ENCODE data around the gene PHF14. TPM values are rescaled to one million over a fixed set of nuclear protein-coding genes. Genes with fewer than 3 reads are reported as not detected.

The PHF14 gene
- total RNA-seq, 1 experiment from 2014 or later = 35.4 TPM

DNA sequence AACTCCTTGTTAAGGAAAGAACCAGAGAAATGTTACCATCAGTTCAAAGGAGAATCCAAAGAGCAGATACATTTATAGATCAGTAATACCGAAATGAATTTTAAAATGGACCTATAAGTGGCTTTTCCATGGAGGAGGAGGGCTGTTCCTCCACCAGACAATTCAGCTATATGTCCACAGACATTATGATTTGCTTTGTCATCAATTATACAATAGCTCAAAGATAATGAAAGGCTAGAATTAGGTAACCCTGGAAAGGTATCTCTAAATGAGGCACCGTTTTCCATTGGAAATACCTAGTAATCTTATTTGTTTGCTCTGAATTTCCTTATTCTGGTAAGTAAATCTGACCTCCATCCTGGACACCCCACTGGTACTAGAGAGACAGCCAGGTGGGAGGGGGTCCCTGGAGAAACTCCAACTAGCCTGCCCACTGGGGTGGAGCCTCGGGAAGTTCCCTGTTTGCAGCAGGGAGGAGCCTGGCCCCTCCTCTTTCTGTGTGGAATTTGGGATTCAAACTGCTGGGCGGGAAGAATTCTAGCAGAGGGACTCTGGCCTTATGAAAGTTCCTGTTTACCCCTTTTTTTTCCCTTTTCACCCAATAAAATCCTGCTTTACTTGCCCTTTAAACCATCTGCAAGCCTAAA, 218.0 kb downstream of the PHF14 start:
- TF ChIP-seq, protein P1, sequence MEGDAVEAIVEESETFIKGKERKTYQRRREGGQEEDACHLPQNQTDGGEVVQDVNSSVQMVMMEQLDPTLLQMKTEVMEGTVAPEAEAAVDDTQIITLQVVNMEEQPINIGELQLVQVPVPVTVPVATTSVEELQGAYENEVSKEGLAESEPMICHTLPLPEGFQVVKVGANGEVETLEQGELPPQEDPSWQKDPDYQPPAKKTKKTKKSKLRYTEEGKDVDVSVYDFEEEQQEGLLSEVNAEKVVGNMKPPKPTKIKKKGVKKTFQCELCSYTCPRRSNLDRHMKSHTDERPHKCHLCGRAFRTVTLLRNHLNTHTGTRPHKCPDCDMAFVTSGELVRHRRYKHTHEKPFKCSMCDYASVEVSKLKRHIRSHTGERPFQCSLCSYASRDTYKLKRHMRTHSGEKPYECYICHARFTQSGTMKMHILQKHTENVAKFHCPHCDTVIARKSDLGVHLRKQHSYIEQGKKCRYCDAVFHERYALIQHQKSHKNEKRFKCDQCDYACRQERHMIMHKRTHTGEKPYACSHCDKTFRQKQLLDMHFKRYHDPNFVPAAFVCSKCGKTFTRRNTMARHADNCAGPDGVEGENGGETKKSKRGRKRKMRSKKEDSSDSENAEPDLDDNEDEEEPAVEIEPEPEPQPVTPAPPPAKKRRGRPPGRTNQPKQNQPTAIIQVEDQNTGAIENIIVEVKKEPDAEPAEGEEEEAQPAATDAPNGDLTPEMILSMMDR (conservative IDR thresholded peaks at IDR 0.05; ENCODE audit: low read depth, low read length) = no peak
- no peak for TF ChIP-seq EZH2phosphoT487 (IDR thresholded peaks at IDR 0.05; ENCODE audit: borderline replicate concordance, low read length)
- no peak for TF ChIP-seq EZH2 (IDR thresholded peaks at IDR 0.05; ENCODE audit: low read length, unreplicated experiment)
- Histone ChIP-seq H3K9me3 (ENCODE audit: low read length) (no peaks in the 10 kb centered on the region), H4K20me1 (ENCODE audit: low read length) (no peaks in the 10 kb centered on the region), H3K27ac (ENCODE audit: low read length) (no peak overlapping the region), H3K79me2 (ENCODE audit: low read length) (no peaks in the 10 kb centered on the region), H3K9me2 (replicated peaks; ENCODE audit: low read length) (no peaks in the 10 kb centered on the region), H2AFZ (ENCODE audit: low read length) (no peak overlapping the region), H3K27me3 (ENCODE audit: low read length) (no peaks in the 10 kb centered on the region), H3K4me2 (ENCODE audit: low read length) (no peak overlapping the region), H3K4me1 (ENCODE audit: insufficient read depth, low read length) (peaks cover 10% of the 10 kb centered on the region), H3K4me3 (ENCODE audit: low read length) (no peak overlapping the region), H3K36me3 (ENCODE audit: low read depth, low read length) (no peaks in the 10 kb centered on the region), H3K9ac (ENCODE audit: low read length) (no peak overlapping the region), H3F3A (ENCODE audit: low read length, unreplicated experiment) (no peaks in the 10 kb centered on the region)
- BruUV-seq (replicated peaks) = no TSS peak
- ATAC-seq = no peak
- intact Hi-C loops (cut with micrococcal nuclease) = no loop called here
- DNase-seq = no peak
- ChIA-PET CTCF (no interaction called here), POLR2A (ENCODE audit: unreplicated experiment) (no interaction called here)

DNA sequence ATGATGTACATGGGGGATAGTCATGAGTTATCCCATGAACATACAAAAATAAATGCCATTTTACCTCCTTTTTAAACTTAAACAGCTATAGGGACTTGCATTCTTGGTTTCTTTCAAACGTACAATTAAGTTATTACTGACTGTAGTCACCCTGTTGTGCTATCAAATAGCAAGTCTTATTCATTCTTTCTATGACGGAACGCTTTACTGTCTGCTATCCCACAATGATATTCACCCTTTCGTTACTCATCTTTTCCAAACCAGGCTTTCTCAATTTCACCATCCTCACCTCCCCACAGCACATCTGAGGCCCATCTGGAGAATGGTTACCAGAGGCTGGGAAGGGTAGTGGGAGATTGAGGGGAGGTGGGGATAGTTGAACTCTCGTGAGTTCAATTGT, 218.8 kb downstream of the PHF14 start:
- BruUV-seq (replicated peaks) = no TSS peak
- H3K4me2 ChIP-seq (ENCODE audit: low read length) = no peak overlapping the region
- TF ChIP-seq, protein P1 (conservative IDR thresholded peaks at IDR 0.05; ENCODE audit: low read depth, low read length) = no peak
- TF ChIP-seq EZH2phosphoT487 (IDR thresholded peaks at IDR 0.05; ENCODE audit: borderline replicate concordance, low read length) (no peak), EZH2 (IDR thresholded peaks at IDR 0.05; ENCODE audit: low read length, unreplicated experiment) (no peak)

DNA sequence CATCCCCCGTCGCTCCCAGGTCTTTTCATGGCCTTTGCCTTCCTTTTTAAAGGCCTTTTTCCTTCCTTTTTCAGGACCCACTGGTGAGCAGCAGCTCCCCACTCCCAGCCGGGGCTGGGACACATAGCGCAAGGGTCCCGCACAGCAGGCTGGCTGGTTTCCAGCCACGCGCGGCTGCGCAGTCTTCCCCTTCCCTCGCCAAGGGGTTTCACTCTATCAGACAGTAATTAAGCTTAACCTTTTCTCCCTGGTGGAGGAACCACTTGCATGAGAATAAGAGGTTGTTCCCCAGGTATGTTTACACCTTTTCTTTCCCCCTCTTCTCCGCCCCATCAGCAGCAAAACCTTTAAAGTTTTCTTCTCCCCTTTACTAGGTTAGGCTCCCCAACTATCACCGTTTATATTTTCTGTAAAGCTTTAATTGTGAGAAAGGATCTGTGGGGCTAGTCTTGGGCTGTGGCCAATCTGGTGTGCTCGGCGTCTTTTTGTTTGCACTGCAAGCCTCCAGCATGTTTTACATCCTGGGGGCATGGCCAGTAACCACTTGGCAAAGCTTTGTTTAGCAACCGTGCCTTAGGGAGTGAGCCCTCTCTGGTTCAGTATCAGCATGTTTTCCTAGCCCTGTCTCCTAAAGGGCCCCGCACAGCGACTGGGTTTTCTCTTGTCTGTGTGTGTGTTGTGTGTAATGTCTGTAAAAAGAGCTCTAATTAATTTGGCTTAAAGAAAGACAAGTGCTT, 219.6 kb downstream of the PHF14 start:
- no peaks in the 10 kb centered on the region for H3K9me3 ChIP-seq (ENCODE audit: low read length)
- H3K4me3 ChIP-seq (ENCODE audit: low read length) = no peak overlapping the region
- no peaks in the 10 kb centered on the region for H3K79me2 ChIP-seq (ENCODE audit: low read length)
- H3K27me3 ChIP-seq (ENCODE audit: low read length) = no peaks in the 10 kb centered on the region
- ATAC-seq (peak; percentile 97), DNase-seq (peak; percentile 60)
- no peak overlapping the region for H3K27ac ChIP-seq (ENCODE audit: low read length)
- peaks cover 10% of the 10 kb centered on the region for H3K4me1 ChIP-seq (ENCODE audit: insufficient read depth, low read length)
- no peak overlapping the region for H3K9ac ChIP-seq (ENCODE audit: low read length)
- ChIA-PET CTCF (interaction anchor here (0.5 kb wide), 1 partner anchor 109 kb away, joined by 3 read pairs; no protein-coding TSS in a partner anchor), POLR2A (ENCODE audit: unreplicated experiment) (no interaction called here)
- no peaks in the 10 kb centered on the region for H4K20me1 ChIP-seq (ENCODE audit: low read length)
- peak overlapping the region; percentile 36 for H3K4me2 ChIP-seq (ENCODE audit: low read length)
- peak overlapping the region; percentile 43 for H2AFZ ChIP-seq (ENCODE audit: low read length)
- no peaks in the 10 kb centered on the region for H3F3A ChIP-seq (ENCODE audit: low read length, unreplicated experiment)
- intact Hi-C loops (cut with micrococcal nuclease) = no loop called here
- TF ChIP-seq, protein P1 (conservative IDR thresholded peaks at IDR 0.05; ENCODE audit: low read depth, low read length) = no peak
- TF ChIP-seq EZH2 (IDR thresholded peaks at IDR 0.05; ENCODE audit: low read length, unreplicated experiment) = no peak
- TF ChIP-seq EZH2phosphoT487 (IDR thresholded peaks at IDR 0.05; ENCODE audit: borderline replicate concordance, low read length) = no peak
- H3K9me2 ChIP-seq (replicated peaks; ENCODE audit: low read length) = no peaks in the 10 kb centered on the region
- no peaks in the 10 kb centered on the region for H3K36me3 ChIP-seq (ENCODE audit: low read depth, low read length)
- BruUV-seq (replicated peaks) = no TSS peak

More for the DNA sequence above, 218.8 kb downstream of the PHF14 start:
- intact Hi-C loops (cut with micrococcal nuclease) = no loop called here
- no peaks in the 10 kb centered on the region for H3K27me3 ChIP-seq (ENCODE audit: low read length)
- no peak overlapping the region for H3K9ac ChIP-seq (ENCODE audit: low read length)
- H2AFZ ChIP-seq (ENCODE audit: low read length) = no peak overlapping the region
- H3K4me1 ChIP-seq (ENCODE audit: insufficient read depth, low read length) = peaks cover 10% of the 10 kb centered on the region
- no peak for DNase-seq
- no peaks in the 10 kb centered on the region for H3K9me3 ChIP-seq (ENCODE audit: low read length)
- no peaks in the 10 kb centered on the region for H3K36me3 ChIP-seq (ENCODE audit: low read depth, low read length)
- no peak for ATAC-seq
- H4K20me1 ChIP-seq (ENCODE audit: low read length) = no peaks in the 10 kb centered on the region
- no peaks in the 10 kb centered on the region for H3F3A ChIP-seq (ENCODE audit: low read length, unreplicated experiment)
- POLR2A ChIA-PET (ENCODE audit: unreplicated experiment) = no interaction called here
- no peaks in the 10 kb centered on the region for H3K79me2 ChIP-seq (ENCODE audit: low read length)
- no peak overlapping the region for H3K27ac ChIP-seq (ENCODE audit: low read length)
- H3K9me2 ChIP-seq (replicated peaks; ENCODE audit: low read length) = no peaks in the 10 kb centered on the region
- CTCF ChIA-PET = no interaction called here
- no peak overlapping the region for H3K4me3 ChIP-seq (ENCODE audit: low read length)

All from PC-3 (cell line).